GM12878 (cell line): ENCODE measurements around the gene LMOD1. TPM values are rescaled to one million over a fixed set of nuclear protein-coding genes. Genes with fewer than 3 reads are reported as not detected.

ENCODE experiments used
- ATAC-seq: fragments of 200-7000 bp; cut with Tn5 transposase; 3 replicates; pipeline ENCODE4 v1.9.1; 2020; ENCODE audit warnings: mild to moderate bottlenecking, moderate library complexity
- BruUV-seq: library from RNA; stranded (reverse); fragments of 400-500 nt; replicated peaks from 2 replicates; lab custom pipeline; 2021; lab: Mats Ljungman, UMichigan
- CTCF ChIA-PET: fragments of 300-600 bp; sonication (Branson Sonifier 250); formaldehyde crosslinking; extraction: SDS; loops from one replicate; lab custom pipeline; 2021; ENCODE audit warnings: inconsistent platforms; lab: Yijun Ruan, JAX
- POLR2A ChIA-PET: fragments of 350-600 bp; formaldehyde crosslinking; extraction: SDS; loops from one replicate; lab custom pipeline; 2021; ENCODE audit warnings: inconsistent platforms; lab: Charles Lee
- RAD21 ChIA-PET: fragments of 300-600 bp; sonication (Branson Sonifier 250); formaldehyde crosslinking; loops from one replicate; lab custom pipeline; 2023; ENCODE audit warnings: antibody characterized with exemption; ENCODE audit not compliant: unreplicated experiment; lab: Charles Lee
- SMC1A ChIA-PET: fragments of 300-600 bp; sonication (Branson Sonifier 250); formaldehyde crosslinking; loops from one replicate; lab custom pipeline; 2023; ENCODE audit not compliant: unreplicated experiment, uncharacterized antibody; lab: Charles Lee
- DNase-seq: peaks from one replicate; pipeline ENCODE4 v3.0.0-alpha.2; 2011; ENCODE audit warnings: low read depth, low spot score
- FAIRE-seq: peaks from 3 replicates; lab custom pipeline; 2011; peaks lifted over from hg19 to GRCh38; lab: Jason Lieb, UNC
- H2AFZ ChIP-seq: 2 replicates; pipeline ENCODE4 v1.6.0; 2011; ENCODE audit warnings: low read depth, low read length, control low read depth; ENCODE audit not compliant: control insufficient read depth
- H3K27ac ChIP-seq: 2 replicates; pipeline ENCODE4 v1.5.1; 2011; ENCODE audit warnings: control low read depth; ENCODE audit not compliant: control insufficient read depth, insufficient read depth
- H3K27me3 ChIP-seq, 2 experiments: replicated peaks in 1 of 2; 2 replicates each; pipeline versions ENCODE4 v1.6.0 to v1.6.1; 2011; ENCODE audit warnings: low read length in 1 of 2; ENCODE audit not compliant: control insufficient read depth in 2 of 2, insufficient read depth in 2 of 2
- H3K36me3 ChIP-seq, 2 experiments: 2 replicates each; pipeline ENCODE4 v1.5.1; 2011; ENCODE audit warnings: low read length in 1 of 2; ENCODE audit not compliant: control insufficient read depth in 2 of 2, insufficient read depth in 2 of 2
- H3K4me1 ChIP-seq: 2 replicates; pipeline ENCODE4 v1.6.1; 2011; ENCODE audit warnings: mild to moderate bottlenecking, low read length, moderate library complexity, mixed read lengths; ENCODE audit not compliant: control insufficient read depth, insufficient read depth
- H3K4me2 ChIP-seq: 2 replicates; pipeline ENCODE4 v1.6.0; 2011; ENCODE audit warnings: control low read depth; ENCODE audit not compliant: control insufficient read depth, insufficient read depth
- H3K4me3 ChIP-seq: fragments of 200-600 bp; sonication (generic); 2 replicates; pipeline ENCODE4 v1.5.1; 2016
- H3K79me2 ChIP-seq: 2 replicates; pipeline ENCODE4 v1.6.0; 2011; ENCODE audit warnings: low read length; ENCODE audit not compliant: control insufficient read depth, insufficient read depth
- H3K9ac ChIP-seq: 2 replicates; pipeline ENCODE4 v1.8.0; 2011; ENCODE audit warnings: low read length, control low read depth, mixed read lengths; ENCODE audit not compliant: control insufficient read depth, insufficient read depth
- H3K9me3 ChIP-seq: replicated peaks from 3 replicates; pipeline ENCODE4 v1.5.1; 2011; ENCODE audit warnings: mild to moderate bottlenecking, low read length; ENCODE audit not compliant: control insufficient read depth, insufficient read depth
- H4K20me1 ChIP-seq: 2 replicates; pipeline ENCODE4 v1.6.0; 2011; ENCODE audit not compliant: control insufficient read depth, insufficient read depth
- FOXK2 ChIP-seq: fragments of 450-650 bp; IDR thresholded peaks from 2 replicates; pipeline ENCODE4 v1.6.1; 2017; ENCODE audit warnings: mild to moderate bottlenecking, moderate library complexity
- KLF5 ChIP-seq: fragments of 450-650 bp; IDR thresholded peaks from 2 replicates; pipeline ENCODE4 v1.6.1; 2014; ENCODE audit warnings: mild to moderate bottlenecking; ENCODE audit not compliant: partially characterized antibody
- POLR2A ChIP-seq: IDR thresholded peaks from 2 replicates; pipeline ENCODE4 v1.6.1; 2011; ENCODE audit warnings: low read depth, mild to moderate bottlenecking, low read length
- SRF ChIP-seq, 2 experiments: IDR thresholded peaks; 2 replicates each; pipeline ENCODE4 v1.6.1; 2011; ENCODE audit warnings: low read depth in 2 of 2, low read length in 2 of 2, mild to moderate bottlenecking in 1 of 2, moderate library complexity in 1 of 2
- WGBS: methylation state at CpG from one replicate; pipeline ENCODE4 v1.1.6; 2016; ENCODE audit warnings: low lambda C conversion rate; ENCODE audit not compliant: insufficient replicate concordance, insufficient coverage; ENCODE audit errors: missing lambda C conversion rate; 5-methylcytosine and 5-hydroxymethylcytosine counted together
- in situ Hi-C: fragments of 300-500 bp; cut with MboI; formaldehyde crosslinking; loops from 9 replicates; pipeline ENCODE4 v1.14.3; 2018; ENCODE audit warnings: mixed read lengths
- intact Hi-C: fragments of 100-400 bp; cut with micrococcal nuclease; formaldehyde crosslinking; loops from one replicate; pipeline ENCODE4 v1.14.2; 2022; ENCODE audit not compliant: unreplicated experiment
- polyA plus RNA-seq, 11 experiments: library from polyadenylated mRNA; depleted of rRNA in 4 of 11; unstranded in 6 of 11; stranded (reverse) in 5 of 11; fragments of >200 nt; fragmentation: Nextera tagmentation in 4 of 11; fragmentation: Illumina TruSeq in 1 of 11; extraction: Ambion mirVana in 4 of 11; extraction: Trizol in 1 of 11; gene quantifications; 1 replicate in 1 of 11; 2 replicates in 10 of 11; pipeline versions ENCODE4 v1.2.1 to v1.2.3, GENCODE V29; 2011 to 2016; ENCODE audit warnings: inconsistent platforms in 2 of 11, missing spikeins in 2 of 11, low read depth in 1 of 11
- total RNA-seq, 4 experiments: library from RNA; depleted of rRNA in 3 of 4; stranded (reverse); fragments of >200 nt in 3 of 4; fragmentation: Illumina TruSeq in 1 of 4; extraction: Trizol in 1 of 4; gene quantifications; 2 replicates each; pipeline versions ENCODE4 v1.2.1 to v1.2.3, GENCODE V29; 2013 to 2021
- TF ChIP-seq, protein P1 (sequence below): fragments of 450-650 bp; IDR thresholded peaks from 2 replicates; pipeline ENCODE4 v1.6.1; 2017; ENCODE audit warnings: mild to moderate bottlenecking, moderate library complexity
- TF ChIP-seq, protein P2 (sequence below): IDR thresholded peaks from 2 replicates; pipeline ENCODE4 v1.6.1; 2012; ENCODE audit warnings: low read depth, low read length, improper control_type of control experiment
- TF ChIP-seq, protein P3 (sequence below): IDR thresholded peaks from 2 replicates; pipeline ENCODE4 v1.6.1; 2011; ENCODE audit warnings: low read depth, low read length, improper control_type of control experiment, borderline replicate concordance
- TF ChIP-seq, protein P4 (sequence below): IDR thresholded peaks from 2 replicates; pipeline ENCODE4 v1.6.1; 2012; ENCODE audit warnings: low read depth, low read length, improper control_type of control experiment

Gene LMOD1
- total and polyA plus RNA-seq, 10 of the 15 experiments (the other 5 are each of a cell fraction or from before 2014, with no cell fraction given) = 0.15 TPM; not detected in 9

DNA sequence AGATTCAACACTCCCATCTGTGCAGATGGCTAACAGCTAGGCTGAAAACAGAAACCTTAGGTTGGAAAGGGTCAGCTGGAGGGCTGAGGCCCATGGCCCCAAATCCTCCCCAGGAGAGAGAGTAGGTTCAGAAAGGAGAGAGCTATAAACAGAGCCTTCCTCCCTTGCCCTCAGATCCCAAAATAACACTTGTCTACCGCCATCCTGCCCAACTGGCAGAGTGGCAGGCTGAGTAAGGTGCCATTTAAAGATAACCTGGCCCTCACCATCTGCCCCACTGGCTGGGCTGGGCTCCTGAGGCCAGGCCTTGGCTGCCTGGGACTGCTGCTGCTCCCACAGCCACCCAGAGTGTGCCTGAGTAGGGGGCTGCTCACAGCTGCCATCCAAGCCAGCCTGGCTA, 61.9 kb downstream of the LMOD1 start:
- Histone ChIP-seq H3K9me3 (no peaks in the 10 kb centered on the region), H3K4me1 (peaks cover 5% of the 10 kb centered on the region; the same call in 1 of the 2 replicates), H2AFZ (no peak overlapping the region), H3K79me2 (no peaks in the 10 kb centered on the region), H3K27me3 (peaks cover 2 to 9% of the 10 kb centered on the region in 2 experiments; a peak in 3 of 4 replicates), H3K9ac (no peak overlapping the region)
- SMC1A ChIA-PET = interaction anchor here (0.8 to 2.2 kb wide), 2 partner anchors 12 to 88 kb away, joined by 3 to 8 read pairs; no protein-coding TSS in a partner anchor
- BruUV-seq = no TSS peak
- 36% methylated on average over 1 of the region's 1 CpG for WGBS
- no peak; the same call in 2 of the 3 replicates for ATAC-seq
- no peak for TF ChIP-seq POLR2A
- TF ChIP-seq, protein P1, sequence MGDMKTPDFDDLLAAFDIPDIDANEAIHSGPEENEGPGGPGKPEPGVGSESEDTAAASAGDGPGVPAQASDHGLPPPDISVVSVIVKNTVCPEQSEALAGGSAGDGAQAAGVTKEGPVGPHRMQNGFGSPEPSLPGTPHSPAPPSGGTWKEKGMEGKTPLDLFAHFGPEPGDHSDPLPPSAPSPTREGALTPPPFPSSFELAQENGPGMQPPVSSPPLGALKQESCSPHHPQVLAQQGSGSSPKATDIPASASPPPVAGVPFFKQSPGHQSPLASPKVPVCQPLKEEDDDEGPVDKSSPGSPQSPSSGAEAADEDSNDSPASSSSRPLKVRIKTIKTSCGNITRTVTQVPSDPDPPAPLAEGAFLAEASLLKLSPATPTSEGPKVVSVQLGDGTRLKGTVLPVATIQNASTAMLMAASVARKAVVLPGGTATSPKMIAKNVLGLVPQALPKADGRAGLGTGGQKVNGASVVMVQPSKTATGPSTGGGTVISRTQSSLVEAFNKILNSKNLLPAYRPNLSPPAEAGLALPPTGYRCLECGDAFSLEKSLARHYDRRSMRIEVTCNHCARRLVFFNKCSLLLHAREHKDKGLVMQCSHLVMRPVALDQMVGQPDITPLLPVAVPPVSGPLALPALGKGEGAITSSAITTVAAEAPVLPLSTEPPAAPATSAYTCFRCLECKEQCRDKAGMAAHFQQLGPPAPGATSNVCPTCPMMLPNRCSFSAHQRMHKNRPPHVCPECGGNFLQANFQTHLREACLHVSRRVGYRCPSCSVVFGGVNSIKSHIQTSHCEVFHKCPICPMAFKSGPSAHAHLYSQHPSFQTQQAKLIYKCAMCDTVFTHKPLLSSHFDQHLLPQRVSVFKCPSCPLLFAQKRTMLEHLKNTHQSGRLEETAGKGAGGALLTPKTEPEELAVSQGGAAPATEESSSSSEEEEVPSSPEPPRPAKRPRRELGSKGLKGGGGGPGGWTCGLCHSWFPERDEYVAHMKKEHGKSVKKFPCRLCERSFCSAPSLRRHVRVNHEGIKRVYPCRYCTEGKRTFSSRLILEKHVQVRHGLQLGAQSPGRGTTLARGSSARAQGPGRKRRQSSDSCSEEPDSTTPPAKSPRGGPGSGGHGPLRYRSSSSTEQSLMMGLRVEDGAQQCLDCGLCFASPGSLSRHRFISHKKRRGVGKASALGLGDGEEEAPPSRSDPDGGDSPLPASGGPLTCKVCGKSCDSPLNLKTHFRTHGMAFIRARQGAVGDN = no peak
- TF ChIP-seq, protein P2, sequence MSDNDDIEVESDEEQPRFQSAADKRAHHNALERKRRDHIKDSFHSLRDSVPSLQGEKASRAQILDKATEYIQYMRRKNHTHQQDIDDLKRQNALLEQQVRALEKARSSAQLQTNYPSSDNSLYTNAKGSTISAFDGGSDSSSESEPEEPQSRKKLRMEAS = no peak
- TF ChIP-seq, protein P3, sequence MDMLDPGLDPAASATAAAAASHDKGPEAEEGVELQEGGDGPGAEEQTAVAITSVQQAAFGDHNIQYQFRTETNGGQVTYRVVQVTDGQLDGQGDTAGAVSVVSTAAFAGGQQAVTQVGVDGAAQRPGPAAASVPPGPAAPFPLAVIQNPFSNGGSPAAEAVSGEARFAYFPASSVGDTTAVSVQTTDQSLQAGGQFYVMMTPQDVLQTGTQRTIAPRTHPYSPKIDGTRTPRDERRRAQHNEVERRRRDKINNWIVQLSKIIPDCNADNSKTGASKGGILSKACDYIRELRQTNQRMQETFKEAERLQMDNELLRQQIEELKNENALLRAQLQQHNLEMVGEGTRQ = no peak
- TF ChIP-seq, protein P4, sequence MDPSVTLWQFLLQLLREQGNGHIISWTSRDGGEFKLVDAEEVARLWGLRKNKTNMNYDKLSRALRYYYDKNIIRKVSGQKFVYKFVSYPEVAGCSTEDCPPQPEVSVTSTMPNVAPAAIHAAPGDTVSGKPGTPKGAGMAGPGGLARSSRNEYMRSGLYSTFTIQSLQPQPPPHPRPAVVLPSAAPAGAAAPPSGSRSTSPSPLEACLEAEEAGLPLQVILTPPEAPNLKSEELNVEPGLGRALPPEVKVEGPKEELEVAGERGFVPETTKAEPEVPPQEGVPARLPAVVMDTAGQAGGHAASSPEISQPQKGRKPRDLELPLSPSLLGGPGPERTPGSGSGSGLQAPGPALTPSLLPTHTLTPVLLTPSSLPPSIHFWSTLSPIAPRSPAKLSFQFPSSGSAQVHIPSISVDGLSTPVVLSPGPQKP = no peak
- no peak for TF ChIP-seq KLF5
- TF ChIP-seq FOXK2 = no peak
- TF ChIP-seq SRF (IDR thresholded peaks at IDR 0.05; ENCODE audit: low read depth in 2 of 2, low read length in 2 of 2) = no peak
- TF ChIP-seq, all 136 proteins: peak for 0
- no peaks in the 10 kb centered on the region for H4K20me1 ChIP-seq
- H3K4me2 ChIP-seq = no peak overlapping the region
- no peak for DNase-seq
- ChIA-PET POLR2A (no interaction called here), RAD21 (no interaction called here), CTCF (interaction anchor here (9.1 kb wide), 1 partner anchor 9 kb away, joined by 99 read pairs; no protein-coding TSS in a partner anchor)
- FAIRE-seq = no peak
- H3K4me3 ChIP-seq = no peak overlapping the region
- H3K36me3 ChIP-seq = no peaks in the 10 kb centered on the region; a peak in 1 of 4 replicates
- in situ Hi-C loops (no loop called here), intact Hi-C loops (no loop called here)
- no peak overlapping the region for H3K27ac ChIP-seq
